ENCODE data around the gene SNRNP200. TPM values are rescaled to one million over a fixed set of nuclear protein-coding genes. Genes with fewer than 3 reads are reported as not detected.

SNRNP200 gene
- total RNA-seq, 2 experiments from 2014 or later = 175 to 178 TPM

- DNase-seq = no peak
- ATAC-seq = no peak
- ChIA-PET CTCF (interaction anchor here (0.6 to 2.6 kb wide), 15 partner anchors 8 to 271 kb away, joined by 3 to 14 read pairs (median 4); partner anchors contain the start of genes ASTL and STARD7), POLR2A (interaction anchor here (0.7 to 1.4 kb wide), 4 partner anchors 17 to 122 kb away, joined by 3 to 5 read pairs (median 3); partner anchors contain the start of genes SNRNP200 and STARD7)
- Mint-ChIP-seq H3K4me3 (peak overlapping the region; percentile 85), H3K4me1 (ENCODE audit: low read depth) (peaks cover 64% of the 10 kb centered on the region), H3K27me3 (no peaks in the 10 kb centered on the region), H3K9me3 (no peaks in the 10 kb centered on the region), H3K36me3 (ENCODE audit: low read depth) (peaks cover 33% of the 10 kb centered on the region), H3K27ac (peak overlapping the region; percentile 82)
- intact Hi-C loops (cut with micrococcal nuclease) = loop anchor here (5.0 kb wide), 1 partner anchor 127 kb away; the partner anchor contains the start of gene ASTL
- TF ChIP-seq CTCF (IDR thresholded peaks at IDR 0.05) = no peak
Observed at GRCh38 chr2:96264086-96264485, 41.3 kb downstream of the SNRNP200 start.

- intact Hi-C loops (cut with micrococcal nuclease) = loop anchor here (2.0 to 5.0 kb wide), 2 partner anchors 58 to 125 kb away; partner anchors contain the start of gene ASTL
- CTCF ChIA-PET = interaction anchor here (2.0 to 2.2 kb wide), 2 partner anchors 87 to 270 kb away, joined by 6 to 11 read pairs; no protein-coding TSS in a partner anchor
- Mint-ChIP-seq H3K9me3 (no peaks in the 10 kb centered on the region), H3K27me3 (no peaks in the 10 kb centered on the region), H3K36me3 (ENCODE audit: low read depth) (peaks cover 21% of the 10 kb centered on the region), H3K4me3 (no peak overlapping the region), H3K4me1 (ENCODE audit: low read depth) (peaks cover 64% of the 10 kb centered on the region), H3K27ac (no peak overlapping the region)
- no peak for TF ChIP-seq CTCF (IDR thresholded peaks at IDR 0.05)
- DNase-seq (no peak), ATAC-seq (no peak)
- POLR2A ChIA-PET = interaction anchor here (1.4 to 1.5 kb wide), 3 partner anchors 10 to 119 kb away, joined by 4 to 6 read pairs (median 6); partner anchors contain the start of gene STARD7
Observed at GRCh38 chr2:96262306-96262705, 43.0 kb downstream of the SNRNP200 start.

- CTCF ChIA-PET = interaction anchor here (0.8 to 3.0 kb wide), 8 partner anchors 19 to 269 kb away, joined by 3 to 15 read pairs (median 4); partner anchors contain the start of gene ADRA2B
- POLR2A ChIA-PET = interaction anchor here (0.8 to 1.5 kb wide), 5 partner anchors 9 to 118 kb away, joined by 3 to 6 read pairs (median 4); partner anchors contain the start of genes SNRNP200 and STARD7
- peaks cover 22% of the 10 kb centered on the region for H3K36me3 Mint-ChIP-seq (ENCODE audit: low read depth)
- peaks cover 69% of the 10 kb centered on the region for H3K4me1 Mint-ChIP-seq (ENCODE audit: low read depth)
- DNase-seq (no peak), ATAC-seq (no peak)
- H3K9me3 Mint-ChIP-seq = no peaks in the 10 kb centered on the region
- H3K4me3 Mint-ChIP-seq = no peak overlapping the region
- intact Hi-C loops (cut with micrococcal nuclease) = loop anchor here (2.0 to 5.0 kb wide), 2 partner anchors 57 to 124 kb away; partner anchors contain the start of gene ASTL
- no peak overlapping the region for H3K27ac Mint-ChIP-seq
- H3K27me3 Mint-ChIP-seq = no peaks in the 10 kb centered on the region
- TF ChIP-seq CTCF (IDR thresholded peaks at IDR 0.05) = no peak
Observed at GRCh38 chr2:96261328-96262003, 43.9 kb downstream of the SNRNP200 start.

- intact Hi-C loops (cut with micrococcal nuclease) = loop anchor here (5.0 kb wide), 1 partner anchor 123 kb away; the partner anchor contains the start of gene ASTL
- H3K4me3 Mint-ChIP-seq = no peak overlapping the region
- H3K36me3 Mint-ChIP-seq (ENCODE audit: low read depth) = peaks cover 23% of the 10 kb centered on the region
- ChIA-PET CTCF (interaction anchor here (0.6 to 3.0 kb wide), 10 partner anchors 9 to 268 kb away, joined by 3 to 15 read pairs (median 4); partner anchors contain the start of gene ADRA2B), POLR2A (interaction anchor here (0.8 to 1.5 kb wide), 6 partner anchors 8 to 117 kb away, joined by 3 to 6 read pairs (median 4); partner anchors contain the start of genes SNRNP200 and STARD7)
- no peaks in the 10 kb centered on the region for H3K9me3 Mint-ChIP-seq
- DNase-seq (peak; percentile 61), ATAC-seq (peak; percentile 66)
- no peak for TF ChIP-seq CTCF (IDR thresholded peaks at IDR 0.05)
- peaks cover 69% of the 10 kb centered on the region for H3K4me1 Mint-ChIP-seq (ENCODE audit: low read depth)
- H3K27me3 Mint-ChIP-seq = no peaks in the 10 kb centered on the region
- H3K27ac Mint-ChIP-seq = peak overlapping the region; percentile 81
Observed at GRCh38 chr2:96260387-96261260, 44.7 kb downstream of the SNRNP200 start.
